K562 (cell line): ENCODE results near the gene TFF1. TPM values are rescaled to one million over a fixed set of nuclear protein-coding genes. Genes with fewer than 3 reads are reported as not detected.

Source experiments
- ATAC-seq: fragments of 200-7000 bp; cut with Tn5 transposase; 3 replicates; pipeline ENCODE4 v1.9.1; 2020; ENCODE audit warnings: moderate library complexity
- BruUV-seq: library from RNA; stranded (reverse); fragments of 400-500 nt; replicated peaks from 2 replicates; lab custom pipeline; 2021; lab: Mats Ljungman, UMichigan
- CTCF ChIA-PET: fragments of 300-600 bp; formaldehyde crosslinking; extraction: SDS; loops from one replicate; lab custom pipeline; 2021; ENCODE audit warnings: low intra/inter-chr PET ratio; lab: Yijun Ruan, JAX
- POLR2A ChIA-PET: fragments of 300-600, 350-650 bp; sonication (Branson Sonifier 250); formaldehyde crosslinking; extraction: SDS; loops from one replicate; lab custom pipeline; 2021; ENCODE audit warnings: antibody characterized with exemption, inconsistent platforms; lab: Yijun Ruan, JAX
- DNase-seq, 4 experiments: peaks; one replicate each; pipeline versions ENCODE4 v3.0.0 to v3.0.0-alpha.2; 2011 to 2018; ENCODE audit warnings: low spot score in 3 of 4, mixed read lengths in 3 of 4; ENCODE audit errors: extremely low read depth in 1 of 4
- FAIRE-seq: peaks from 2 replicates; lab custom pipeline; 2011; peaks lifted over from hg19 to GRCh38; lab: Jason Lieb, UNC
- H2AFZ ChIP-seq: 2 replicates; pipeline ENCODE4 v1.6.0; 2011; ENCODE audit warnings: low read depth, low read length, control low read depth, inconsistent platforms
- H3K27ac ChIP-seq: fragments of 200-600 bp; 3 replicates; pipeline ENCODE4 v1.8.0; 2011; ENCODE audit warnings: low read depth, mild to moderate bottlenecking, control low read depth, inconsistent platforms, low read length, moderate library complexity, mixed read lengths; ENCODE audit errors: extremely low read depth
- H3K27me3 ChIP-seq, 2 experiments: fragments of 300-600 bp in 1 of 2; 2 replicates in 1 of 2; 3 replicates in 1 of 2; pipeline versions ENCODE4 v1.6.0 to v1.8.0; 2011; ENCODE audit warnings: inconsistent platforms in 2 of 2, low read length in 2 of 2, mild to moderate bottlenecking in 1 of 2, mixed read lengths in 1 of 2, moderate library complexity in 1 of 2; ENCODE audit not compliant: control insufficient read depth in 2 of 2, insufficient read depth in 2 of 2
- H3K36me3 ChIP-seq: fragments of 300-600 bp; 3 replicates; pipeline ENCODE4 v1.8.0; 2011; ENCODE audit warnings: mild to moderate bottlenecking, low read length, inconsistent platforms; ENCODE audit not compliant: control insufficient read depth, insufficient read depth
- H3K4me1 ChIP-seq, 2 experiments: fragments of 200-600 bp in 1 of 2; replicated peaks in 1 of 2; 2 replicates in 1 of 2; 3 replicates in 1 of 2; pipeline versions ENCODE4 v1.5.1 to v1.8.0; 2011; ENCODE audit warnings: inconsistent platforms in 2 of 2, low read length in 2 of 2, mild to moderate bottlenecking in 1 of 2, mixed read lengths in 1 of 2, moderate library complexity in 1 of 2; ENCODE audit not compliant: control insufficient read depth in 2 of 2, insufficient read depth in 2 of 2
- H3K4me2 ChIP-seq: 2 replicates; pipeline ENCODE4 v1.6.1; 2011; ENCODE audit warnings: low read length, control low read depth, inconsistent platforms, mixed read lengths; ENCODE audit not compliant: insufficient read depth
- H3K4me3 ChIP-seq: fragments of 200-600 bp; sonication (generic), shearing (Covaris generic); 2 replicates; pipeline ENCODE4 v1.5.1; 2016; ENCODE audit warnings: control low read depth, inconsistent platforms
- H3K79me2 ChIP-seq: fragments of 200-600 bp; 3 replicates; pipeline ENCODE4 v1.8.0; 2011; ENCODE audit warnings: low read length, inconsistent platforms; ENCODE audit not compliant: control insufficient read depth, insufficient read depth
- H3K9ac ChIP-seq, 2 experiments: 2 replicates each; pipeline versions ENCODE4 v1.6.0 to v1.6.1; 2011; ENCODE audit warnings: low read depth in 2 of 2, low read length in 2 of 2, control low read depth in 1 of 2, inconsistent platforms in 1 of 2, mild to moderate bottlenecking in 1 of 2, mixed read lengths in 1 of 2; ENCODE audit not compliant: insufficient read depth in 1 of 2
- H3K9me1 ChIP-seq: one replicate; pipeline ENCODE4 v1.6.0; 2011; ENCODE audit warnings: inconsistent platforms, mild to moderate bottlenecking, low read length, moderate library complexity; ENCODE audit not compliant: control insufficient read depth, insufficient read depth
- H3K9me3 ChIP-seq: replicated peaks from 2 replicates; pipeline ENCODE4 v1.5.1; 2011; ENCODE audit warnings: low read depth, low read length, inconsistent platforms; ENCODE audit not compliant: control insufficient read depth, insufficient read depth
- H4K20me1 ChIP-seq: replicated peaks from 2 replicates; pipeline ENCODE4 v1.6.1; 2011; ENCODE audit warnings: low read length, inconsistent platforms, mixed read lengths; ENCODE audit not compliant: control insufficient read depth, insufficient read depth
- CCAR2 ChIP-seq: fragments of 200-400 bp; formaldehyde crosslinking; IDR thresholded peaks from 2 replicates; pipeline ENCODE4 v1.6.1; 2017; ENCODE audit warnings: mild to moderate bottlenecking, low read depth, low read length
- ETS2 ChIP-seq: IDR thresholded peaks from 2 replicates; pipeline ENCODE4 v1.6.1; 2016; ENCODE audit warnings: borderline replicate concordance, missing genetic modification characterization, mild to moderate bottlenecking, moderate library complexity, missing compliant biosample characterization; ENCODE audit not compliant: poor library complexity, severe bottlenecking
- GABPA ChIP-seq: fragments of 200-800 bp; sonication (Bioruptor generic); conservative IDR thresholded peaks from 2 replicates; pipeline ENCODE4 v1.6.1; 2016; ENCODE audit warnings: low read depth, missing genetic modification characterization, missing compliant biosample characterization
- GABPB2 ChIP-seq: fragments of 250-450 bp; sonication (Bioruptor Pico); conservative IDR thresholded peaks from 2 replicates; pipeline ENCODE4 v1.5.1; 2021; ENCODE audit warnings: mild to moderate bottlenecking
- GTF2E2 ChIP-seq: fragments of 200-800 bp; sonication (Bioruptor generic); IDR thresholded peaks from 2 replicates; pipeline ENCODE4 v1.6.1; 2016; ENCODE audit warnings: missing genetic modification characterization, missing compliant biosample characterization
- HEY1 ChIP-seq: fragments of 250-450 bp; sonication (Bioruptor Pico); IDR thresholded peaks from 2 replicates; pipeline ENCODE4 v1.5.0; 2020; ENCODE audit warnings: mild to moderate bottlenecking, moderate library complexity, borderline replicate concordance
- KHSRP ChIP-seq: fragments of 450-650 bp; IDR thresholded peaks from 2 replicates; pipeline ENCODE4 v1.6.1; 2017
- MBD1 ChIP-seq: fragments of 250-450 bp; sonication (Bioruptor Pico); IDR thresholded peaks from 2 replicates; pipeline ENCODE4 v1.8.0; 2022; ENCODE audit warnings: inconsistent platforms
- MEIS2 ChIP-seq: fragments of 450-650 bp; IDR thresholded peaks from 2 replicates; pipeline ENCODE4 v1.6.1; 2014; ENCODE audit warnings: mild to moderate bottlenecking; ENCODE audit not compliant: partially characterized antibody
- NCOA4 ChIP-seq: fragments of 450-650 bp; IDR thresholded peaks from 2 replicates; pipeline ENCODE4 v1.6.1; 2018; ENCODE audit warnings: mild to moderate bottlenecking; ENCODE audit not compliant: partially characterized antibody
- NEUROD1 ChIP-seq: fragments of 150-350 bp; IDR thresholded peaks from 2 replicates; pipeline ENCODE4 v1.6.1; 2014; ENCODE audit warnings: borderline replicate concordance, low read length, low read depth; ENCODE audit not compliant: partially characterized antibody
- PTBP1 ChIP-seq: fragments of 200-400 bp; formaldehyde crosslinking; IDR thresholded peaks from 2 replicates; pipeline ENCODE4 v1.6.1; 2017; ENCODE audit warnings: low read depth, low read length
- PURB ChIP-seq: sonication (generic); formaldehyde crosslinking; IDR thresholded peaks from 2 replicates; pipeline ENCODE4 v1.9.0; 2021; ENCODE audit warnings: low read depth, mild to moderate bottlenecking, missing genetic modification reagents
- SRSF3 ChIP-seq: fragments of 200-400 bp; formaldehyde crosslinking; IDR thresholded peaks from 2 replicates; pipeline ENCODE4 v1.6.1; 2016; ENCODE audit warnings: mild to moderate bottlenecking, low read length, moderate library complexity; ENCODE audit not compliant: insufficient read depth
- TFAM ChIP-seq: fragments of 250-450 bp; sonication (Bioruptor Pico); conservative IDR thresholded peaks from 2 replicates; pipeline ENCODE4 v1.5.0; 2021; ENCODE audit warnings: mild to moderate bottlenecking, moderate library complexity
- TRIM28 ChIP-seq: fragments of 450-650 bp; IDR thresholded peaks from 2 replicates; pipeline ENCODE4 v1.6.1; 2017
- ZNF444 ChIP-seq: fragments of 250-450 bp; sonication (Bioruptor Pico); IDR thresholded peaks from 2 replicates; pipeline ENCODE4 v1.4.0; 2020; ENCODE audit warnings: mild to moderate bottlenecking, moderate library complexity
- ZNF57 ChIP-seq: fragments of 450-650 bp; formaldehyde crosslinking; IDR thresholded peaks from 2 replicates; pipeline ENCODE4 v1.4.0; 2020; ENCODE audit warnings: mild to moderate bottlenecking, moderate library complexity
- WGBS: fragments of 100-300 bp; shearing (Covaris generic); methylation state at CpG from one replicate; pipeline ENCODE4 v1.1.6; 2016; ENCODE audit warnings: low coverage, mixed read lengths; ENCODE audit not compliant: insufficient coverage; ENCODE audit errors: missing lambda C conversion rate; 5-methylcytosine and 5-hydroxymethylcytosine counted together
- in situ Hi-C: fragments of 300-500 bp; cut with MboI; formaldehyde crosslinking; loops from 4 replicates; pipeline ENCODE4 v1.15.0; 2018; ENCODE audit warnings: inconsistent platforms, mixed read lengths
- intact Hi-C: fragments of 100-400 bp; cut with micrococcal nuclease; formaldehyde crosslinking; loops from 2 replicates; pipeline ENCODE4 v1.14.2; 2022
- polyA plus RNA-seq, 8 experiments: library from polyadenylated mRNA; depleted of rRNA in 4 of 8; stranded (reverse) in 5 of 8; unstranded in 3 of 8; fragments of >200 nt; fragmentation: Nextera tagmentation in 2 of 8; fragmentation: Illumina TruSeq in 1 of 8; extraction: Ambion mirVana in 2 of 8; extraction: Trizol in 1 of 8; gene quantifications; 2 replicates each; pipeline versions ENCODE4 v1.2.1 to v1.2.3, GENCODE V29; 2011 to 2014; ENCODE audit warnings: inconsistent platforms in 1 of 8, missing spikeins in 1 of 8
- total RNA-seq, 7 experiments: library from RNA; depleted of rRNA in 6 of 7; stranded (reverse); fragments of >200 nt in 6 of 7; fragmentation: Illumina TruSeq in 2 of 7; extraction: Trizol in 2 of 7; gene quantifications; 2 replicates each; pipeline versions ENCODE4 v1.2.1 to v1.2.3, GENCODE V29; 2011 to 2021; ENCODE audit warnings: low replicate concordance in 1 of 7
- TF ChIP-seq, protein P1 (sequence below): sonication (generic); formaldehyde crosslinking; IDR thresholded peaks from 2 replicates; pipeline ENCODE4 v1.8.1; 2022; ENCODE audit warnings: missing genetic modification reagents
- TF ChIP-seq, protein P2 (sequence below): sonication (generic); formaldehyde crosslinking; IDR thresholded peaks from 2 replicates; pipeline ENCODE4 v1.8.0; 2022; ENCODE audit warnings: mild to moderate bottlenecking, missing genetic modification reagents

The TFF1 gene
- total and polyA plus RNA-seq, 9 of the 15 experiments (the other 6 are each of a cell fraction or from before 2014, with no cell fraction given), result 0.31 TPM; not detected in 8

GRCh38 chr21:42319376-42319775 lies 47.0 kb downstream of the TFF1 start:
- Histone ChIP-seq H3K27me3 (peaks cover 45 to 74% of the 10 kb centered on the region in 2 experiments), H3K27ac (no peak overlapping the region), H3K4me3 (no peak overlapping the region), H4K20me1 (0 out of 2 replicates have a peak, but pooled peaks cover 6% of the 10 kb centered on the region), H3K36me3 (no peaks in the 10 kb centered on the region), H2AFZ (no peak overlapping the region), H3K9ac (no peak overlapping the region; a peak in 1 of 4 replicates), H3K79me2 (no peaks in the 10 kb centered on the region), H3K9me1 (no peaks in the 10 kb centered on the region), H3K4me1 (no peaks in the 10 kb centered on the region), H3K9me3 (no peaks in the 10 kb centered on the region), H3K4me2 (no peak overlapping the region; the same call in 1 of the 2 replicates)
- WGBS, result 2% methylated on average over 10 of the region's 10 CpGs
- POLR2A ChIA-PET, result interaction anchor here (0.7 to 0.8 kb wide), 2 partner anchors 9 to 39 kb away, joined by 3 read pairs; no protein-coding TSS in a partner anchor
- CTCF ChIA-PET, result no interaction called here
- DNase-seq, result no peak
- in situ Hi-C loops (loop anchor here (10.0 kb wide), 1 partner anchor 125 kb away; no protein-coding TSS in a partner anchor), intact Hi-C loops (no loop called here)
- peak; percentile 24; the same call in 2 of the 3 replicates for ATAC-seq
- TF ChIP-seq GABPB2 (CRISPR knock-in tag) (no peak), HEY1 (CRISPR knock-in tag) (no peak), NCOA4 (no peak), PURB (no peak), ZNF57 (CRISPR knock-in tag) (no peak), MBD1 (CRISPR knock-in tag) (no peak), GABPA (tag) (no peak), CCAR2 (no peak), ZNF444 (CRISPR knock-in tag) (no peak), PTBP1 (no peak), TFAM (CRISPR knock-in tag) (no peak), ETS2 (tag) (no peak), SRSF3 (no peak), KHSRP (no peak), NEUROD1 (no peak), GTF2E2 (tag) (no peak), TRIM28 (no peak), MEIS2 (no peak)
- TF ChIP-seq, protein P1, sequence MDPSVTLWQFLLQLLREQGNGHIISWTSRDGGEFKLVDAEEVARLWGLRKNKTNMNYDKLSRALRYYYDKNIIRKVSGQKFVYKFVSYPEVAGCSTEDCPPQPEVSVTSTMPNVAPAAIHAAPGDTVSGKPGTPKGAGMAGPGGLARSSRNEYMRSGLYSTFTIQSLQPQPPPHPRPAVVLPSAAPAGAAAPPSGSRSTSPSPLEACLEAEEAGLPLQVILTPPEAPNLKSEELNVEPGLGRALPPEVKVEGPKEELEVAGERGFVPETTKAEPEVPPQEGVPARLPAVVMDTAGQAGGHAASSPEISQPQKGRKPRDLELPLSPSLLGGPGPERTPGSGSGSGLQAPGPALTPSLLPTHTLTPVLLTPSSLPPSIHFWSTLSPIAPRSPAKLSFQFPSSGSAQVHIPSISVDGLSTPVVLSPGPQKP (CRISPR knock-in tag), result no peak
- TF ChIP-seq, protein P2, sequence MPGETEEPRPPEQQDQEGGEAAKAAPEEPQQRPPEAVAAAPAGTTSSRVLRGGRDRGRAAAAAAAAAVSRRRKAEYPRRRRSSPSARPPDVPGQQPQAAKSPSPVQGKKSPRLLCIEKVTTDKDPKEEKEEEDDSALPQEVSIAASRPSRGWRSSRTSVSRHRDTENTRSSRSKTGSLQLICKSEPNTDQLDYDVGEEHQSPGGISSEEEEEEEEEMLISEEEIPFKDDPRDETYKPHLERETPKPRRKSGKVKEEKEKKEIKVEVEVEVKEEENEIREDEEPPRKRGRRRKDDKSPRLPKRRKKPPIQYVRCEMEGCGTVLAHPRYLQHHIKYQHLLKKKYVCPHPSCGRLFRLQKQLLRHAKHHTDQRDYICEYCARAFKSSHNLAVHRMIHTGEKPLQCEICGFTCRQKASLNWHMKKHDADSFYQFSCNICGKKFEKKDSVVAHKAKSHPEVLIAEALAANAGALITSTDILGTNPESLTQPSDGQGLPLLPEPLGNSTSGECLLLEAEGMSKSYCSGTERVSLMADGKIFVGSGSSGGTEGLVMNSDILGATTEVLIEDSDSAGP (CRISPR knock-in tag), result no peak
- BruUV-seq, result no TSS peak
- FAIRE-seq, result no peak
